ENCODE data around the gene CORO1C. TPM values are rescaled to one million over a fixed set of nuclear protein-coding genes. Genes with fewer than 3 reads are reported as not detected.

CORO1C gene
- total and polyA plus RNA-seq, 4 donors: 23.2 to 58.6 (median 41.9) TPM

GRCh38 chr12:108605690-108606406 is 125.5 kb downstream of the CORO1C start:
- no peak overlapping the region for H3K27ac ChIP-seq (ENCODE audit: low read depth in 1 of 2, low read length in 2 of 2)

More at GRCh38 chr12:108605690-108606406, 125.5 kb downstream of the CORO1C start:
- TF ChIP-seq FOXA1 (IDR thresholded peaks at IDR 0.05) (no peak), MAX (IDR thresholded peaks at IDR 0.05) (no peak), EGR1 (IDR thresholded peaks at IDR 0.05; ENCODE audit: low read depth in 2 of 2) (no peak), ATF3 (IDR thresholded peaks at IDR 0.05) (no peak), SP1 (IDR thresholded peaks at IDR 0.05) (no peak), ZBTB33 (IDR thresholded peaks at IDR 0.05) (no peak), RXRA (IDR thresholded peaks at IDR 0.05) (no peak), NR2F2 (IDR thresholded peaks at IDR 0.05) (no peak), CTCF (IDR thresholded peaks at IDR 0.05; ENCODE audit: low read depth, low read length, missing input control) (no peak), REST (IDR thresholded peaks at IDR 0.05) (no peak), HNF4A (conservative IDR thresholded peaks at IDR 0.05) (no peak), TAF1 (conservative IDR thresholded peaks at IDR 0.05) (no peak), GABPA (IDR thresholded peaks at IDR 0.05 in 1 of 2, conservative IDR thresholded peaks at IDR 0.05 in 1 of 2) (no peak), FOXA2 (IDR thresholded peaks at IDR 0.05) (no peak), JUND (IDR thresholded peaks at IDR 0.05) (no peak), HNF4G (IDR thresholded peaks at IDR 0.05) (no peak), RAD21 (IDR thresholded peaks at IDR 0.05) (no peak), YY1 (IDR thresholded peaks at IDR 0.05) (no peak)
- Histone ChIP-seq H3K9ac (ENCODE audit: low read depth in 1 of 2, low read length in 2 of 2) (no peak overlapping the region), H3K9me3 (ENCODE audit: control insufficient read depth in 4 of 4, low read length in 3 of 4) (no peaks in the 10 kb centered on the region), H3K27me3 (ENCODE audit: control insufficient read depth in 4 of 4, insufficient read depth in 4 of 4, low read length in 3 of 4) (no peaks in the 10 kb centered on the region), H3K4me1 (ENCODE audit: control insufficient read depth in 4 of 4, insufficient read depth in 4 of 4, low read length in 3 of 4) (no peaks in the 10 kb centered on the region), H3K4me3 (ENCODE audit: low read depth in 1 of 3, low read length in 3 of 3) (no peak overlapping the region), H3K36me3 (ENCODE audit: control insufficient read depth in 4 of 4, insufficient read depth in 3 of 4, low read depth in 1 of 4, low read length in 3 of 4) (no peaks in the 10 kb centered on the region)
- no peak for DNase-seq (ENCODE audit: low spot score)
- 91% methylated on average over 4 of the region's 4 CpGs for WGBS

Data from liver (tissue), 9 donors.